Activated CD4-positive, alpha-beta memory T cell treated with anti-CD3 and anti-CD28 coated beads, Interleukin-2, amount 10 ng/mL, durations not matched to agents 7 days and 5 days (primary cell): ENCODE data around the gene SLC35A4. TPM values are rescaled to one million over a fixed set of nuclear protein-coding genes. Genes with fewer than 3 reads are reported as not detected.

Source experiments
- total RNA-seq, 2 experiments: library from RNA; stranded (reverse); gene quantifications; one replicate each; pipeline ENCODE4 v1.2.3, GENCODE V29; 2021

SLC35A4 gene
- total RNA-seq, 2 experiments from 2014 or later, result 78.9 to 82.1 TPM

Other genes with a start within 250 kb of the SLC35A4 start
- 10 to 100 TPM; 67.9 to 69.1 TPM for gene HBEGF, start 218.2 kb upstream of the SLC35A4 start, total RNA-seq
- gene SLC4A9, start 204.6 kb upstream of the SLC35A4 start, total RNA-seq, result under 1 TPM; 0.43 to 0.78 TPM
- gene ANKHD1, start 163.0 kb upstream of the SLC35A4 start, total RNA-seq, result 100 to 1,000 TPM; 109 to 122 TPM
- 10 to 100 TPM in 1 of 2 experiments, 1 to 10 TPM in 1; 8.0 to 11.6 TPM for gene EIF4EBP3, start 17.2 kb upstream of the SLC35A4 start, total RNA-seq
- gene SRA1, start 7.4 kb upstream of the SLC35A4 start, total RNA-seq, result 10 to 100 TPM; 37.4 to 38.3 TPM
- gene APBB3, start 230 bp upstream of the SLC35A4 start, total RNA-seq, result 10 to 100 TPM; 23.7 to 27.5 TPM
- under 1 TPM; 0.23 to 0.38 TPM for gene CD14, start 68.3 kb downstream of the SLC35A4 start, total RNA-seq
- 10 to 100 TPM; 28.9 to 29.0 TPM for gene TMCO6, start 74.6 kb downstream of the SLC35A4 start, total RNA-seq
- gene NDUFA2, start 82.8 kb downstream of the SLC35A4 start, total RNA-seq, result 10 to 100 TPM; 73.0 to 83.8 TPM
- 100 to 1,000 TPM; 123 to 126 TPM for gene IK, start 83.0 kb downstream of the SLC35A4 start, total RNA-seq
- gene WDR55, start 100.1 kb downstream of the SLC35A4 start, total RNA-seq, result 10 to 100 TPM; 35.0 to 35.2 TPM
- gene DND1, start 108.7 kb downstream of the SLC35A4 start, total RNA-seq, result 1 to 10 TPM; 2.2 to 2.5 TPM
- gene HARS1, start 126.5 kb downstream of the SLC35A4 start, total RNA-seq, result 10 to 100 TPM; 66.0 to 70.2 TPM
- 10 to 100 TPM; 30.6 to 34.7 TPM for gene HARS2, start 126.6 kb downstream of the SLC35A4 start, total RNA-seq
- 10 to 100 TPM; 52.0 to 52.7 TPM for gene ZMAT2, start 135.6 kb downstream of the SLC35A4 start, total RNA-seq
- gene PCDHA1, start 221.3 kb downstream of the SLC35A4 start, total RNA-seq, result not detected
- not detected for gene PCDHA2, start 230.0 kb downstream of the SLC35A4 start, total RNA-seq
- not detected for gene PCDHA3, start 236.2 kb downstream of the SLC35A4 start, total RNA-seq
- not detected for gene PCDHA4, start 242.2 kb downstream of the SLC35A4 start, total RNA-seq